GM21360 (cell line): ENCODE measurements around the gene HAGHL.
"Not testable (repeated sequence)": the region's sequence is repeated elsewhere in the genome, so short reads cannot be mapped to it uniquely, and the experiment has no call there.

ENCODE experiments used
- ATAC-seq: cut with Tn5 transposase; IDR thresholded peaks from one replicate; pipeline ENCODE4 v1.9.1; 2021; ENCODE audit warnings: mild to moderate bottlenecking, moderate library complexity; ENCODE audit not compliant: unreplicated experiment

The HAGHL gene

GRCh38 chr16:686459-687260, 40.2 kb upstream of the HAGHL start:
- no peak for ATAC-seq

GRCh38 chr16:687499-687898, 39.4 kb upstream of the HAGHL start:
- no peak for ATAC-seq

- ATAC-seq, result no peak
Measured at GRCh38 chr16:689175-689897, 37.6 kb upstream of the HAGHL start.

- not testable (repeated sequence) for ATAC-seq
Measured at GRCh38 chr16:691242-691641, 35.7 kb upstream of the HAGHL start.

- ATAC-seq, result no peak
Measured at GRCh38 chr16:692356-693108, 34.4 kb upstream of the HAGHL start.

- ATAC-seq, result no peak
Measured at GRCh38 chr16:693364-693763, 33.5 kb upstream of the HAGHL start.

- no peak for ATAC-seq
Measured at GRCh38 chr16:693766-694165, 33.1 kb upstream of the HAGHL start.

GRCh38 chr16:694187-694862, 32.6 kb upstream of the HAGHL start:
- no peak for ATAC-seq

GRCh38 chr16:694863-695354, 32.0 kb upstream of the HAGHL start:
- no peak for ATAC-seq

- ATAC-seq, result no peak
Measured at GRCh38 chr16:695355-696089, 31.4 kb upstream of the HAGHL start.

GRCh38 chr16:698911-699671, 27.8 kb upstream of the HAGHL start:
- no peak for ATAC-seq

GRCh38 chr16:700684-701584, 26.0 kb upstream of the HAGHL start:
- ATAC-seq, result no peak

GRCh38 chr16:702341-702740, 24.6 kb upstream of the HAGHL start:
- no peak for ATAC-seq

GRCh38 chr16:703406-703805, 23.5 kb upstream of the HAGHL start:
- ATAC-seq, result no peak

GRCh38 chr16:704047-704446, 22.9 kb upstream of the HAGHL start:
- ATAC-seq, result no peak

GRCh38 chr16:704552-705380, 22.1 kb upstream of the HAGHL start:
- ATAC-seq, result no peak

GRCh38 chr16:705431-706188, 21.3 kb upstream of the HAGHL start, which contains the start of gene FBXL16:
Gene FBXL16 (minus strand): TSS chr16:705801. CDS start chr16:697405, 8,396 bp downstream.
- no peak for ATAC-seq
